Neural cell (in vitro differentiated cells): ENCODE measurements around the gene PREX1.

Source experiments
- CTCF ChIP-seq: fragments of 450-650 bp; IDR thresholded peaks from 2 replicates; pipeline ENCODE4 v1.5.1; 2014; ENCODE audit warnings: antibody characterized with exemption, mild to moderate bottlenecking, moderate library complexity; ENCODE audit not compliant: poor library complexity, severe bottlenecking
- EP300 ChIP-seq: fragments of 450-650 bp; conservative IDR thresholded peaks from 2 replicates; pipeline ENCODE4 v1.6.1; 2014; ENCODE audit warnings: antibody characterized with exemption, mild to moderate bottlenecking, moderate library complexity; ENCODE audit not compliant: poor library complexity, severe bottlenecking
- EZH2 ChIP-seq: fragments of 200-600, 300-800 bp; shearing (Covaris generic), sonication (generic); IDR thresholded peaks from 2 replicates; pipeline ENCODE4 v1.6.1; 2014; ENCODE audit warnings: antibody characterized with exemption, low read length, borderline replicate concordance, mild to moderate bottlenecking; ENCODE audit not compliant: insufficient read depth, poor library complexity, severe bottlenecking
- POLR2AphosphoS5 ChIP-seq: IDR thresholded peaks from 2 replicates; pipeline ENCODE4 v1.6.1; 2012
- RAD21 ChIP-seq: fragments of 450-650 bp; conservative IDR thresholded peaks from 2 replicates; pipeline ENCODE4 v1.6.1; 2014; ENCODE audit warnings: antibody characterized with exemption, mild to moderate bottlenecking, moderate library complexity
- REST ChIP-seq: IDR thresholded peaks from 2 replicates; pipeline ENCODE4 v1.6.1; 2012; ENCODE audit warnings: borderline replicate concordance
- SMC3 ChIP-seq: fragments of 450-650 bp; conservative IDR thresholded peaks from 2 replicates; pipeline ENCODE4 v1.6.1; 2014; ENCODE audit warnings: antibody characterized with exemption, mild to moderate bottlenecking, moderate library complexity; ENCODE audit not compliant: poor library complexity
- TAF1 ChIP-seq: IDR thresholded peaks from 2 replicates; pipeline ENCODE4 v1.6.1; 2012; ENCODE audit warnings: low read depth

GRCh38 chr20:48823476-48823875 is 4.3 kb downstream of the PREX1 start:
- no peak for TF ChIP-seq CTCF
- TF ChIP-seq EZH2, result no peak
- no peak for TF ChIP-seq REST
- TF ChIP-seq EP300, result no peak
- TF ChIP-seq TAF1, result no peak
- no peak for TF ChIP-seq POLR2AphosphoS5
- TF ChIP-seq SMC3, result no peak
- TF ChIP-seq RAD21, result no peak
